Activated CD8-positive, alpha-beta T cell treated with anti-CD3 and anti-CD28 coated beads for 36 hours (primary cell): ENCODE data around the gene CAB39. TPM values are rescaled to one million over a fixed set of nuclear protein-coding genes. Genes with fewer than 3 reads are reported as not detected.

ENCODE experiments used
- ATAC-seq: fragments of 200-7000 bp; cut with Tn5 transposase; one replicate; pipeline ENCODE4 v1.10.0; 2021; ENCODE audit warnings: mild to moderate bottlenecking, moderate library complexity
- CTCF ChIA-PET: fragments of 350-600 bp; sonication (Branson Sonifier 250); formaldehyde crosslinking; loops from one replicate; lab custom pipeline; 2021; ENCODE audit warnings: antibody characterized with exemption; lab: Charles Lee
- POLR2A ChIA-PET: fragments of 350-600 bp; sonication (Branson Sonifier 250); formaldehyde crosslinking; loops from one replicate; lab custom pipeline; 2021; ENCODE audit warnings: antibody characterized with exemption; lab: Charles Lee
- DNase-seq: peaks from one replicate; pipeline ENCODE4 v3.0.0-alpha.2; 2020
- H3K27ac Mint-ChIP-seq: one replicate; pipeline ENCODE4 v1.8.0; 2021; ENCODE audit warnings: mild to moderate bottlenecking, mixed read lengths
- H3K27me3 Mint-ChIP-seq: one replicate; pipeline ENCODE4 v1.8.0; 2021; ENCODE audit warnings: mixed read lengths
- H3K36me3 Mint-ChIP-seq: one replicate; pipeline ENCODE4 v1.8.0; 2021; ENCODE audit warnings: low read depth, mixed read lengths
- H3K4me1 Mint-ChIP-seq: one replicate; pipeline ENCODE4 v1.8.0; 2021; ENCODE audit warnings: low read depth, mixed read lengths
- H3K4me3 Mint-ChIP-seq: one replicate; pipeline ENCODE4 v1.8.0; 2021; ENCODE audit warnings: mild to moderate bottlenecking, moderate library complexity, mixed read lengths
- H3K9me3 Mint-ChIP-seq: one replicate; pipeline ENCODE4 v1.8.0; 2021; ENCODE audit warnings: mixed read lengths
- CTCF ChIP-seq: fragments of 200-600 bp; IDR thresholded peaks from one replicate; pipeline ENCODE4 v1.8.0; 2022; ENCODE audit warnings: antibody characterized with exemption, mild to moderate bottlenecking
- intact Hi-C: fragments of 100-400 bp; cut with micrococcal nuclease; formaldehyde crosslinking; loops from one replicate; pipeline ENCODE4 v1.10.0; 2022
- total RNA-seq, 2 experiments: library from RNA; stranded (reverse); gene quantifications; one replicate each; pipeline ENCODE4 v1.2.3, GENCODE V29; 2021

Gene CAB39
- total RNA-seq, 2 experiments from 2014 or later: 119 to 120 TPM

GRCh38 chr2:230793572-230794359 lies 81.1 kb downstream of the CAB39 start:
- ATAC-seq: peak; percentile 87
- peak; percentile 91 for DNase-seq
- ChIA-PET POLR2A (interaction anchor here (0.7 to 3.9 kb wide), 16 partner anchors 8 to 192 kb away, joined by 3 to 19 read pairs (median 4); partner anchors contain the start of gene CAB39), CTCF (interaction anchor here (0.7 to 2.5 kb wide), 9 partner anchors 12 to 183 kb away, joined by 3 to 11 read pairs (median 3); no protein-coding TSS in a partner anchor)
- Mint-ChIP-seq H3K36me3 (peaks cover 69% of the 10 kb centered on the region), H3K4me1 (peaks cover 54% of the 10 kb centered on the region), H3K27me3 (no peaks in the 10 kb centered on the region), H3K27ac (no peak overlapping the region), H3K9me3 (peaks cover 10% of the 10 kb centered on the region), H3K4me3 (peak overlapping the region; percentile 72)
- TF ChIP-seq CTCF: no peak
- intact Hi-C loops: loop anchor here (2.0 to 10.0 kb wide), 5 partner anchors 133 to 971 kb away; partner anchors contain the start of gene SP140L

GRCh38 chr2:230794497-230794896 lies 81.9 kb downstream of the CAB39 start:
- H3K4me3 Mint-ChIP-seq: peak overlapping the region; percentile 72
- CTCF ChIA-PET: interaction anchor here (1.1 to 2.5 kb wide), 8 partner anchors 13 to 180 kb away, joined by 3 to 11 read pairs (median 4); no protein-coding TSS in a partner anchor

GRCh38 chr2:230795856-230796255 lies 83.2 kb downstream of the CAB39 start:
- no peak overlapping the region for H3K4me3 Mint-ChIP-seq
- TF ChIP-seq CTCF: no peak
- DNase-seq: no peak
- CTCF ChIA-PET: interaction anchor here (1.3 to 3.4 kb wide), 2 partner anchors 34 to 83 kb away, joined by 5 to 65 read pairs; partner anchors contain the start of gene CAB39
- ATAC-seq: no peak
- no peaks in the 10 kb centered on the region for H3K27me3 Mint-ChIP-seq
- POLR2A ChIA-PET: interaction anchor here (1.0 to 3.9 kb wide), 4 partner anchors 8 to 78 kb away, joined by 3 to 19 read pairs (median 4); no protein-coding TSS in a partner anchor
- no peak overlapping the region for H3K27ac Mint-ChIP-seq
- H3K36me3 Mint-ChIP-seq: peaks cover 66% of the 10 kb centered on the region
- no peaks in the 10 kb centered on the region for H3K9me3 Mint-ChIP-seq
- H3K4me1 Mint-ChIP-seq: peaks cover 38% of the 10 kb centered on the region
- intact Hi-C loops: loop anchor here (2.0 to 10.0 kb wide), 4 partner anchors 135 to 471 kb away; partner anchors contain the start of gene SP140L

More at GRCh38 chr2:230794497-230794896, 81.9 kb downstream of the CAB39 start:
- Mint-ChIP-seq H3K9me3 (peaks cover 4% of the 10 kb centered on the region), H3K27me3 (no peaks in the 10 kb centered on the region), H3K4me1 (peaks cover 48% of the 10 kb centered on the region), H3K36me3 (peaks cover 68% of the 10 kb centered on the region), H3K27ac (no peak overlapping the region)
- intact Hi-C loops: loop anchor here (2.0 to 10.0 kb wide), 5 partner anchors 134 to 972 kb away; partner anchors contain the start of gene SP140L
- ATAC-seq (peak; percentile 40), DNase-seq (peak; percentile 66)
- POLR2A ChIA-PET: interaction anchor here (0.9 to 3.9 kb wide), 14 partner anchors 9 to 193 kb away, joined by 3 to 19 read pairs (median 3); partner anchors contain the start of gene CAB39
- no peak for TF ChIP-seq CTCF

- peaks cover 65% of the 10 kb centered on the region for H3K36me3 Mint-ChIP-seq
- POLR2A ChIA-PET: interaction anchor here (1.0 to 1.5 kb wide), 3 partner anchors 9 to 78 kb away, joined by 3 to 5 read pairs (median 4); no protein-coding TSS in a partner anchor
- peak; percentile 20 for DNase-seq
- no peak overlapping the region for H3K4me3 Mint-ChIP-seq
- ATAC-seq: no peak
- CTCF ChIA-PET: interaction anchor here (0.7 to 3.4 kb wide), 4 partner anchors 12 to 83 kb away, joined by 3 to 65 read pairs (median 27); partner anchors contain the start of gene CAB39
- peaks cover 35% of the 10 kb centered on the region for H3K4me1 Mint-ChIP-seq
- H3K27me3 Mint-ChIP-seq: no peaks in the 10 kb centered on the region
- no peaks in the 10 kb centered on the region for H3K9me3 Mint-ChIP-seq
- no peak overlapping the region for H3K27ac Mint-ChIP-seq
- no peak for TF ChIP-seq CTCF
- intact Hi-C loops: loop anchor here (10.0 kb wide), 2 partner anchors 352 to 472 kb away; partner anchors contain the start of gene SP140L
These were observed 83.7 kb downstream of the CAB39 start for GRCh38 chr2:230796280-230796862.
